ENCODE data around the gene TRMO.

- TF ChIP-seq POLR2A (IDR thresholded peaks at IDR 0.05) (no peak), CTCF (IDR thresholded peaks at IDR 0.05) (no peak)
Observed at GRCh38 chr9:97907046-97907445, 15.3 kb downstream of the TRMO start.
